ENCODE results near the gene TBC1D17. TPM values are rescaled to one million over a fixed set of nuclear protein-coding genes. Genes with fewer than 3 reads are reported as not detected.

The TBC1D17 gene
- total and polyA plus RNA-seq, 2 experiments from 2014 or later, result 6.6 to 32.4 TPM

- no peak for DNase-seq
- 0 out of 2 replicates have a peak, but pooled peaks cover 6% of the 10 kb centered on the region for H3F3A ChIP-seq (ENCODE audit: insufficient read depth)
- no peak overlapping the region for H3K4me2 ChIP-seq (ENCODE audit: unreplicated experiment)
- H3K9ac ChIP-seq, result no peak overlapping the region
- H3K9me3 ChIP-seq (ENCODE audit: low read depth), result no peaks in the 10 kb centered on the region
- H3K9me2 ChIP-seq (ENCODE audit: insufficient read depth), result no peaks in the 10 kb centered on the region
- H4K20me1 ChIP-seq (ENCODE audit: insufficient read depth), result no peaks in the 10 kb centered on the region
- no peak overlapping the region for H3K27ac ChIP-seq
- H3K27me3 ChIP-seq (replicated peaks; ENCODE audit: insufficient read depth), result no peaks in the 10 kb centered on the region
- WGBS, 2 experiments (ENCODE audit: low coverage in 1 of 2, low lambda C conversion rate in 2 of 2, missing lambda C conversion rate in 2 of 2), result 76 to 79% methylated on average over 11 of the region's 11 CpGs
- H3K36me3 ChIP-seq (ENCODE audit: low read depth), result peaks cover 11% of the 10 kb centered on the region; the same call in 1 of the 2 replicates
- H3K79me2 ChIP-seq (ENCODE audit: insufficient read depth), result no peaks in the 10 kb centered on the region
- H3K4me3 ChIP-seq, result no peak overlapping the region
- H2AFZ ChIP-seq, result no peak overlapping the region
- in situ Hi-C loops (cut with MboI), result no loop called here
- no peaks in the 10 kb centered on the region for H3K4me1 ChIP-seq (ENCODE audit: insufficient read depth)
- TF ChIP-seq EZH2 (IDR thresholded peaks at IDR 0.05; ENCODE audit: insufficient read depth, poor library complexity, severe bottlenecking), result no peak
- TF ChIP-seq EZH2phosphoT487 (IDR thresholded peaks at IDR 0.05; ENCODE audit: insufficient read depth, low read depth), result no peak
Observed at GRCh38 chr19:49839713-49840112, 37.8 kb upstream of the TBC1D17 start.

GRCh38 chr19:49840321-49840720 lies 37.2 kb upstream of the TBC1D17 start:
- Histone ChIP-seq H4K20me1 (ENCODE audit: insufficient read depth) (no peaks in the 10 kb centered on the region), H3K9me2 (ENCODE audit: insufficient read depth) (no peaks in the 10 kb centered on the region), H3K79me2 (ENCODE audit: insufficient read depth) (no peaks in the 10 kb centered on the region), H2AFZ (no peak overlapping the region), H3K4me3 (no peak overlapping the region), H3F3A (ENCODE audit: insufficient read depth) (peaks cover 6% of the 10 kb centered on the region; the same call in 1 of the 2 replicates), H3K4me2 (ENCODE audit: unreplicated experiment) (no peak overlapping the region), H3K27ac (no peak overlapping the region), H3K9me3 (ENCODE audit: low read depth) (no peaks in the 10 kb centered on the region), H3K4me1 (ENCODE audit: insufficient read depth) (no peaks in the 10 kb centered on the region), H3K36me3 (ENCODE audit: low read depth) (peaks cover 11% of the 10 kb centered on the region; the same call in 1 of the 2 replicates), H3K27me3 (replicated peaks; ENCODE audit: insufficient read depth) (no peaks in the 10 kb centered on the region), H3K9ac (no peak overlapping the region)
- no peak for DNase-seq
- in situ Hi-C loops (cut with MboI), result no loop called here
- no peak for TF ChIP-seq EZH2phosphoT487 (IDR thresholded peaks at IDR 0.05; ENCODE audit: insufficient read depth, low read depth)
- no peak for TF ChIP-seq EZH2 (IDR thresholded peaks at IDR 0.05; ENCODE audit: insufficient read depth, poor library complexity, severe bottlenecking)
- 83 to 91% methylated on average over 11 of the region's 11 CpGs for WGBS, 2 experiments (ENCODE audit: low coverage in 1 of 2, low lambda C conversion rate in 2 of 2, missing lambda C conversion rate in 2 of 2)

- no peak overlapping the region for H2AFZ ChIP-seq
- no peaks in the 10 kb centered on the region for H3K4me1 ChIP-seq (ENCODE audit: insufficient read depth)
- peaks cover 9% of the 10 kb centered on the region; the same call in 1 of the 2 replicates for H3F3A ChIP-seq (ENCODE audit: insufficient read depth)
- no peak overlapping the region for H3K27ac ChIP-seq
- H3K36me3 ChIP-seq (ENCODE audit: low read depth), result peaks cover 11% of the 10 kb centered on the region; the same call in 1 of the 2 replicates
- no peaks in the 10 kb centered on the region for H3K9me2 ChIP-seq (ENCODE audit: insufficient read depth)
- H3K4me3 ChIP-seq, result no peak overlapping the region
- TF ChIP-seq EZH2 (IDR thresholded peaks at IDR 0.05; ENCODE audit: insufficient read depth, poor library complexity, severe bottlenecking) (no peak), EZH2phosphoT487 (IDR thresholded peaks at IDR 0.05; ENCODE audit: insufficient read depth, low read depth) (no peak)
- H3K9me3 ChIP-seq (ENCODE audit: low read depth), result no peaks in the 10 kb centered on the region
- no peaks in the 10 kb centered on the region for H3K79me2 ChIP-seq (ENCODE audit: insufficient read depth)
- H3K27me3 ChIP-seq (replicated peaks; ENCODE audit: insufficient read depth), result no peaks in the 10 kb centered on the region
- WGBS, 2 experiments (ENCODE audit: low coverage in 1 of 2, low lambda C conversion rate in 2 of 2, missing lambda C conversion rate in 2 of 2), result 85 to 88% methylated on average over 16 to 17 of the region's 17 CpGs
- H4K20me1 ChIP-seq (ENCODE audit: insufficient read depth), result no peaks in the 10 kb centered on the region
- in situ Hi-C loops (cut with MboI), result no loop called here
- DNase-seq, result no peak
- no peak overlapping the region for H3K4me2 ChIP-seq (ENCODE audit: unreplicated experiment)
- no peak overlapping the region for H3K9ac ChIP-seq
Observed at GRCh38 chr19:49840736-49841249, 36.7 kb upstream of the TBC1D17 start.

- H3K9me3 ChIP-seq (ENCODE audit: low read depth), result no peaks in the 10 kb centered on the region
- peaks cover 3% of the 10 kb centered on the region; the same call in 1 of the 2 replicates for H3K4me1 ChIP-seq (ENCODE audit: insufficient read depth)
- H3K27ac ChIP-seq, result no peak overlapping the region
- in situ Hi-C loops (cut with MboI), result no loop called here
- no peaks in the 10 kb centered on the region for H4K20me1 ChIP-seq (ENCODE audit: insufficient read depth)
- peaks cover 17% of the 10 kb centered on the region for H3F3A ChIP-seq (ENCODE audit: insufficient read depth)
- H3K9ac ChIP-seq, result no peak overlapping the region
- H3K36me3 ChIP-seq (ENCODE audit: low read depth), result peaks cover 11% of the 10 kb centered on the region; the same call in 1 of the 2 replicates
- H3K4me2 ChIP-seq (ENCODE audit: unreplicated experiment), result no peak overlapping the region
- H3K79me2 ChIP-seq (ENCODE audit: insufficient read depth), result no peaks in the 10 kb centered on the region
- TF ChIP-seq EZH2 (IDR thresholded peaks at IDR 0.05; ENCODE audit: insufficient read depth, poor library complexity, severe bottlenecking) (no peak), EZH2phosphoT487 (IDR thresholded peaks at IDR 0.05; ENCODE audit: insufficient read depth, low read depth) (no peak)
- no peaks in the 10 kb centered on the region for H3K9me2 ChIP-seq (ENCODE audit: insufficient read depth)
- DNase-seq, result no peak
- WGBS, 2 experiments (ENCODE audit: low coverage in 1 of 2, low lambda C conversion rate in 2 of 2, missing lambda C conversion rate in 2 of 2), result 86 to 89% methylated on average over 3 of the region's 3 CpGs
- no peaks in the 10 kb centered on the region for H3K27me3 ChIP-seq (replicated peaks; ENCODE audit: insufficient read depth)
- no peak overlapping the region for H3K4me3 ChIP-seq
- no peak overlapping the region for H2AFZ ChIP-seq
Observed at GRCh38 chr19:49843265-49843664, 34.2 kb upstream of the TBC1D17 start.

Data from GM23248 (cell line).